Gastroesophageal sphincter (tissue), 4 donors: ENCODE results near the gene NOTCH4. TPM values are rescaled to one million over a fixed set of nuclear protein-coding genes. Genes with fewer than 3 reads are reported as not detected.

ENCODE experiments used
- ATAC-seq: fragments of 150-250 bp; one replicate; pipeline ENCODE4 v1.9.1; 2016; ENCODE audit warnings: mild to moderate bottlenecking, moderate library complexity
- H3K27ac ChIP-seq, 4 donors: fragments of 200-600 bp; sonication (generic) in 3 of 4; 1 replicate in 3 of 4; 2 replicates in 1 of 4; pipeline ENCODE4 v1.5.1; 2016 to 2019
- H3K27me3 ChIP-seq: fragments of 200-600 bp; sonication (generic); one replicate; pipeline ENCODE4 v1.5.1; 2019
- H3K36me3 ChIP-seq, 2 donors: fragments of 200-600 bp; sonication (generic); one replicate each; pipeline ENCODE4 v1.5.1; 2019; ENCODE audit warnings: control low read depth in 1 of 2
- H3K4me1 ChIP-seq, 3 donors: fragments of 200-600 bp; sonication (generic); 1 replicate in 2 of 3; 2 replicates in 1 of 3; pipeline ENCODE4 v1.5.1; 2016 to 2019; ENCODE audit warnings: control low read depth in 2 of 3
- H3K4me3 ChIP-seq, 2 donors: fragments of 200-600 bp; sonication (generic); one replicate each; pipeline ENCODE4 v1.5.1; 2019; ENCODE audit warnings: mild to moderate bottlenecking in 1 of 2, moderate library complexity in 1 of 2
- H3K9me3 ChIP-seq, 3 donors: fragments of 200-600 bp; sonication (generic); one replicate each; pipeline ENCODE4 v1.5.1; 2017 to 2019; ENCODE audit warnings: control low read depth in 2 of 3
- EP300 ChIP-seq: sonication (generic); formaldehyde crosslinking; IDR thresholded peaks from one replicate; pipeline ENCODE4 v1.6.1; 2017; ENCODE audit warnings: antibody characterized with exemption, mild to moderate bottlenecking
- POLR2A ChIP-seq, 2 donors: fragments of 450-650 bp; IDR thresholded peaks; one replicate each; pipeline ENCODE4 v1.6.1; 2017; ENCODE audit warnings: antibody characterized with exemption in 2 of 2, mild to moderate bottlenecking in 2 of 2, moderate library complexity in 1 of 2
- POLR2AphosphoS5 ChIP-seq: sonication (generic); formaldehyde crosslinking; IDR thresholded peaks from one replicate; pipeline ENCODE4 v1.6.1; 2017; ENCODE audit warnings: antibody characterized with exemption
- WGBS, 2 donors: methylation state at CpG; one replicate each; pipeline ENCODE4 v1.1.5; 2018; ENCODE audit warnings: low coverage in 1 of 2; 5-methylcytosine and 5-hydroxymethylcytosine counted together
- total RNA-seq, 4 donors: library from RNA; depleted of rRNA; stranded (reverse); fragments of >200 nt; gene quantifications; one replicate each; pipeline ENCODE4 v1.1.0, GENCODE V29; 2016
- TF ChIP-seq, protein P1 (sequence below), 4 experiments: fragments of 200-600 bp in 2 of 4; fragments of 450-650 bp in 2 of 4; sonication (generic) in 1 of 4; IDR thresholded peaks; one replicate each; pipeline ENCODE4 v1.5.1; 2017 to 2019; ENCODE audit warnings: antibody characterized with exemption in 4 of 4, mild to moderate bottlenecking in 2 of 4, moderate library complexity in 2 of 4

The NOTCH4 gene
- total RNA-seq, 4 donors from 2014 or later, result 10.9 to 26.0 (median 13.2) TPM

DNA sequence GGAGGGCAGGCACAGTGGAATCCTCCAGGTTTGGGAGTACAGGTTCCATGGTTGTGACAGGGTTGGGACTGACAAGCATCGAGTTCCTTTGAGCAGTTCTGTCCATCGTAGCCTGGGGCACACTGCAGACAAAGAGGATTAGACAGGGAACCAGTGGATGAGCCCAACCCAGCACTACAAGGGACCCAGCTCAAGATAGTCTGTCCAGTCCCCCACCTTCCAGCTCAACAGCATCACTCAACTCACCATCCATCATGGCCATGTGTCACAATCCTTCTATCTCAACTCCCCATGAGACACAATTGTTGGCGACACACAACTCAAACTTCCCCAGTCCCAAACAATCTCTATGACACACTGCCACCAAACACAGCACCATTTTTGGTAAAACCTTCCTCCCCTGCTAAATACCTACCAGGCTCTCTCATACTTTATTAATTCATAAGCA is 19.6 kb downstream of the NOTCH4 start:
- Histone ChIP-seq H3K4me3 (no peak overlapping the region), H3K9me3 (no peaks in the 10 kb centered on the region), H3K27me3 (peaks cover 27% of the 10 kb centered on the region), H3K36me3 (no peaks in the 10 kb centered on the region), H3K27ac (no peak overlapping the region), H3K4me1 (no peaks in the 10 kb centered on the region)
- TF ChIP-seq, protein P1, sequence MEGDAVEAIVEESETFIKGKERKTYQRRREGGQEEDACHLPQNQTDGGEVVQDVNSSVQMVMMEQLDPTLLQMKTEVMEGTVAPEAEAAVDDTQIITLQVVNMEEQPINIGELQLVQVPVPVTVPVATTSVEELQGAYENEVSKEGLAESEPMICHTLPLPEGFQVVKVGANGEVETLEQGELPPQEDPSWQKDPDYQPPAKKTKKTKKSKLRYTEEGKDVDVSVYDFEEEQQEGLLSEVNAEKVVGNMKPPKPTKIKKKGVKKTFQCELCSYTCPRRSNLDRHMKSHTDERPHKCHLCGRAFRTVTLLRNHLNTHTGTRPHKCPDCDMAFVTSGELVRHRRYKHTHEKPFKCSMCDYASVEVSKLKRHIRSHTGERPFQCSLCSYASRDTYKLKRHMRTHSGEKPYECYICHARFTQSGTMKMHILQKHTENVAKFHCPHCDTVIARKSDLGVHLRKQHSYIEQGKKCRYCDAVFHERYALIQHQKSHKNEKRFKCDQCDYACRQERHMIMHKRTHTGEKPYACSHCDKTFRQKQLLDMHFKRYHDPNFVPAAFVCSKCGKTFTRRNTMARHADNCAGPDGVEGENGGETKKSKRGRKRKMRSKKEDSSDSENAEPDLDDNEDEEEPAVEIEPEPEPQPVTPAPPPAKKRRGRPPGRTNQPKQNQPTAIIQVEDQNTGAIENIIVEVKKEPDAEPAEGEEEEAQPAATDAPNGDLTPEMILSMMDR (IDR thresholded peaks at IDR 0.05), result no peak
- no peak for TF ChIP-seq EP300
- TF ChIP-seq POLR2AphosphoS5, result no peak
- TF ChIP-seq POLR2A (IDR thresholded peaks at IDR 0.05), result no peak
- 83 to 89% methylated on average over 1 of the region's 3 CpGs for WGBS, 2 donors
- no peak for ATAC-seq

DNA sequence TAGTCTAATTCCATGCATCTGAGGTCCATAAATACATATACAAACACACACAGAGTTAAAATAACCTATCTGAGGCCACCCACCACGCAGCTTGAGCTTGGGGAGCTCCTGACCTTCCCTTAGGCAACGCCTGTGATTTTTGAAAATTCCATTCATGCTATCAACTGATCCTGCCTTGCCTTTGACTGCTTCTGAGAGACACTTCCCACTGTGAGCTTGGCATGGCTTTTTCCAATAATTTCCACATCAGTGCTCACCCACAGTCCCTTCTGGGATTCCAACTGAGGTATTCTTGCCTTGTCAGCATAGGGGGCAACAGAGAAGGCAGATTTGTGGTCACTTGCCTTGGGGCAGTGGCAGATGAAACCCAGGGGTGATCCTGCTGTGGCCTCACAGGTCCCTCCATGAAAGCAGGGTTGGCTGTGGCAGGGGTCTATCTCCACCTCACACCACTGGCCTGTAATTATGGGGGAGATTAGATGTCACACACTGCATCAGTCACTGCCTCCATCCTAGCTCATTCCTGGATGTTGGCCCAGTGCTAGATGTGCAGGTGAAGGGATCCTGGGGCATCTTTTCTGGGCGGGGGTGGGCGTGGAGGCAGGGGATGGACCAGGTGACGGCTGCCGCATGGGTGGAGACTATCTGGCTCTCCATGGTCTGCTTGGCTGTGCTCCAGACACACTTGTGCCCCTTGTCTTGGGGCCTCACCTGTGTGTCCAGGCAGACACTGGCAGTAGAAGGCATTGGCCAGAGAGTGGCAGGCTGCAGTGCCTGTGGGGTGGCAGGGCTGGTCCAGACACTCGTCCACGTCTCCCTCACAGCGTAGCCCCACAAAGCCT is 20.2 kb downstream of the NOTCH4 start:
- no peaks in the 10 kb centered on the region for H3K9me3 ChIP-seq
- no peak for ATAC-seq
- H3K4me1 ChIP-seq, result no peaks in the 10 kb centered on the region
- no peak overlapping the region for H3K4me3 ChIP-seq
- peaks cover 27% of the 10 kb centered on the region for H3K27me3 ChIP-seq
- WGBS, 2 donors, result 81 to 84% methylated on average over 4 to 5 of the region's 9 CpGs
- TF ChIP-seq POLR2AphosphoS5, result no peak
- no peak overlapping the region for H3K27ac ChIP-seq
- H3K36me3 ChIP-seq, result no peaks in the 10 kb centered on the region

- ATAC-seq, result no peak
- Histone ChIP-seq H3K36me3 (no peaks in the 10 kb centered on the region), H3K27ac (no peak overlapping the region), H3K4me1 (peaks cover 0 to 6% (median 1%) of the 10 kb centered on the region in 3 donors), H3K4me3 (no peak overlapping the region), H3K27me3 (peaks cover 27% of the 10 kb centered on the region), H3K9me3 (no peaks in the 10 kb centered on the region)
- TF ChIP-seq, protein P1 (IDR thresholded peaks at IDR 0.05), result no peak
- TF ChIP-seq POLR2A (IDR thresholded peaks at IDR 0.05), result no peak
- TF ChIP-seq EP300, result no peak
- TF ChIP-seq POLR2AphosphoS5, result no peak
- 71% methylated on average over 5 of the region's 9 CpGs; no CpG with 5 or more reads in 1 of the 2 donors for WGBS, 2 donors
Measured at GRCh38 chr6:32202186-32202585, 21.7 kb downstream of the NOTCH4 start.

DNA sequence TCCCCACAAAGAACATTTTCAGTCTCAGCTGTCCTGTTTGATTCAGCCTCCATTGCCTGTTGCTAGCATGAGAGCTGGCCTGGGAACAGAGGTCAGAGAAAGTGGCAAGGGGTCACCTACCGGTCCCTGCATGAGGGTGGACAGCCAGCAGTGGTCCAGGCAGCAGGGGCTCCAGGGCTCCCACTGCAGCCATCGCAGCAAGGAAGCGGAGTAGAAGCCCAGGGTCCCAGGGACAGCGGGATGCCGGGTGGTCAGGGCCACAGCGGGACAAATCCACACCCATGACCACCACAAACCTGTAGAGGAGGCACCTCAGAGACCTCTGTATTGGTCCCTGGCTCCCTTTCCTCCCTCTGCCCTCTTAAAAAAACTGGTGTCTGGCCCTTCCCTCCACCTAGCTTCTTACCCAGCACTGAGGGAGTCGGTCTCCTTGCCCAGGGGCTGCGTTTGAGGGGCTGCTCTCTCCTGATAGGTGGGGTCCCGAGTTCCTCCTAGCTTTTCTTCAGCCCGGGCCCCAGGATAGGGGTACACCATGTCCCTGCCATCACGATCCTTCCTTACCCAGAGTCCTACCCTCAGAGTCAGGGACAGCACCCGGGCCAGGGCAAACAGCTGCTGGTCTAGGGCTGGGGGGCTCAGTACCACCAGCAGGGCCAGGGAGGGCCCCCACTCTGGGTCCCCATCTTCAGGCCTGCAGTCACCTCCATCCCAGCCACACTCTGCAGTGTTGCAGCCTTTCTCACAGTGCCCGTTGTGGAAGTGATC is 23.0 kb downstream of the NOTCH4 start:
- Histone ChIP-seq H3K36me3 (no peaks in the 10 kb centered on the region), H3K9me3 (no peaks in the 10 kb centered on the region), H3K4me3 (no peak overlapping the region), H3K4me1 (peaks cover 2 to 14% (median 7%) of the 10 kb centered on the region in 3 donors), H3K27me3 (peaks cover 27% of the 10 kb centered on the region), H3K27ac (no peak overlapping the region)
- TF ChIP-seq, protein P1 (IDR thresholded peaks at IDR 0.05), result no peak
- TF ChIP-seq POLR2AphosphoS5 (no peak), EP300 (no peak), POLR2A (IDR thresholded peaks at IDR 0.05) (no peak)
- 80 to 93% methylated on average over 1 to 3 of the region's 13 CpGs for WGBS, 2 donors
- ATAC-seq, result no peak

GRCh38 chr6:32198866-32199265 is 25.0 kb downstream of the NOTCH4 start:
- Histone ChIP-seq H3K36me3 (no peaks in the 10 kb centered on the region), H3K4me3 (no peak overlapping the region), H3K9me3 (no peaks in the 10 kb centered on the region), H3K27ac (no peak overlapping the region), H3K4me1 (peaks cover 2 to 28% (median 14%) of the 10 kb centered on the region in 3 donors), H3K27me3 (peaks cover 24% of the 10 kb centered on the region)
- TF ChIP-seq, protein P1 (IDR thresholded peaks at IDR 0.05), result no peak
- TF ChIP-seq EP300 (no peak), POLR2AphosphoS5 (no peak), POLR2A (IDR thresholded peaks at IDR 0.05) (no peak)
- no peak for ATAC-seq
- 80 to 100% methylated on average over 1 to 2 of the region's 17 CpGs for WGBS, 2 donors
